NCI-H128 (cell line): Measurements from ENCODE around the gene FOXD4.
"Not testable (repeated sequence)": the region's sequence is repeated elsewhere in the genome, so short reads cannot be mapped to it uniquely, and the experiment has no call there.

Experiments used
- DNase-seq: peaks from one replicate; lab custom pipeline; 2025; ENCODE audit not compliant: unreplicated experiment; lab: John Stamatoyannopoulos, UW

Gene FOXD4

DNA sequence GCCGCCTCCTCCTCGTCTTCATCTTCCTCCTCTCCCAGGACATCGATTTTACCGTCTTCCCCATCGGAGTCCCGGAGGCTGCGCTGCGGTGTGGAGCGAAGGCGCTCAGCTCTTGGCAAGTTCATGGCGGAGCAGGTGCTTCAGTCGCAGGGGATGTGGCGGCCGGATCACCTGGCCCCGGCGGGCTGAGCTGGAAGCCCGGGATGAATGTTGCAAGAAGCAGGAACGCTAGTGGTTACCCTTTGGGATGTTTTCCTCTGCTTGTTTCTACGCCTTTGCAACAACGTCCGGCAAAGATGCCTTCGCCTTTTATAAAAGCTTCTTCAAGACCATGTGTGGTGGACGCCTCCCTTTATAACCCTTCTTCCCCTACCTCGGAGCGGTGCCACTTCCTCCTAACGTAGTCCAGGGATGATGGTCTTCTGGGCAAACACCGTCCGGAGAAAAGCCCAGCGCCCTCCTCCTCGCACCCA, at the start of gene FOXD4:
TSS of gene FOXD4 (minus strand) at position 423 of the 473 bp plus-strand sequence. CDS start at position 125, 298 bp downstream.
- DNase-seq: not testable (repeated sequence)

DNA sequence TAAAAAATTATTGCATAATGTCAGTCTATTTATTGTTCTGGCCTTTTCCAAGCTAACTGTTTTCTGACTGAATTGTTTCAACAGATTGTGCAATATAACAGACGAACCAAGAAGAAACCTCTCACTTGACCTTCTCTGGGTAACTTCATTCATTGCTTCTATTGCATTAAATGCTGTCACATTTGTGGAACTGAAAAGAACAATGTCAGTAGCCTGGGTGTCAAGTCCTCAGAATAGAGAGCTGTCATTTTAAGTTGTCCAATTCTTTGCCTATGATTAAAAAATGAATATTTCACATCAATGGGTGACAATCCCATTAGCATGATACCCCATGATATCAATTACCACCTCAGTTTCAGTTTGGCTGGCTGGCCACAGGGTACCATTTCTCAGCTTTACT, 41.7 kb upstream of the FOXD4 start:
- DNase-seq: not testable (repeated sequence)

DNA sequence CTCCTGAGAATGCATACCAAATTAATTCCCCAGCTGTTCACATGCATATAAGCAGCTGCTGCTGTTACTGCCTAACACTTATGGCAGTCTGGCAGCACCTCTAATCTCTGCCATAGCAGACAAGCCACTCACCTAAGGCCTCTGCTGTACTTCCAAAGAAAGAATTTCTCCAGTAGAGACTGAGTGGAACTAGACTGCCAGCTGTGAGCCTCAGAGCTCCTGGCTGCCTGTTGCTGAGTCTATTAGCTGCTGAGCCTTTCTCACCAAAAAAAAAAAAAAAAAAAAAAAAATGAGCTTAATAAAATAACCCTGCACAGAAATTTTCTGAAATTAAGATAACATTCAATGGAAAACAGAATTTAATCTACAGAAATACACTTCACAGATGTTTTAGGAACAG, 33.0 kb upstream of the FOXD4 start:
- DNase-seq: not testable (repeated sequence)

DNA sequence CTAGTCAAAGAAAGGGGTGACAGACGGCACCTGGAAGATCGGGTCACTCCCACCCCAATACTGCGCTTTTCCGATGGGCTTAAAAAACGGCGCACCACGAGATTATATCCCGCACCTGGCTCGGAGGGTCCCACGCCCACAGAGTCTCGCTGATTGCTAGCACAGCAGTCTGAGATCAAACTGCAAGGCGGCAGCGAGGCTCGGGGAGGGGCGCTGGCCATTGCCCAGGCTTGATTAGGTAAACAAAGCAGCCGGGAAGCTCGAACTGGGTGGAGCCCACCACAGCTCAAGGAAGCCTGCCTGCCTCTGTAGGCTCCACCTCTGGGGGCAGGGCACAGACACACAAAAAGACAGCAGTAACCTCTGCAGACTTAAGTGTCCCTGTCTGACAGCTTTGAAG, 21.7 kb upstream of the FOXD4 start:
- DNase-seq: not testable (repeated sequence)

DNA sequence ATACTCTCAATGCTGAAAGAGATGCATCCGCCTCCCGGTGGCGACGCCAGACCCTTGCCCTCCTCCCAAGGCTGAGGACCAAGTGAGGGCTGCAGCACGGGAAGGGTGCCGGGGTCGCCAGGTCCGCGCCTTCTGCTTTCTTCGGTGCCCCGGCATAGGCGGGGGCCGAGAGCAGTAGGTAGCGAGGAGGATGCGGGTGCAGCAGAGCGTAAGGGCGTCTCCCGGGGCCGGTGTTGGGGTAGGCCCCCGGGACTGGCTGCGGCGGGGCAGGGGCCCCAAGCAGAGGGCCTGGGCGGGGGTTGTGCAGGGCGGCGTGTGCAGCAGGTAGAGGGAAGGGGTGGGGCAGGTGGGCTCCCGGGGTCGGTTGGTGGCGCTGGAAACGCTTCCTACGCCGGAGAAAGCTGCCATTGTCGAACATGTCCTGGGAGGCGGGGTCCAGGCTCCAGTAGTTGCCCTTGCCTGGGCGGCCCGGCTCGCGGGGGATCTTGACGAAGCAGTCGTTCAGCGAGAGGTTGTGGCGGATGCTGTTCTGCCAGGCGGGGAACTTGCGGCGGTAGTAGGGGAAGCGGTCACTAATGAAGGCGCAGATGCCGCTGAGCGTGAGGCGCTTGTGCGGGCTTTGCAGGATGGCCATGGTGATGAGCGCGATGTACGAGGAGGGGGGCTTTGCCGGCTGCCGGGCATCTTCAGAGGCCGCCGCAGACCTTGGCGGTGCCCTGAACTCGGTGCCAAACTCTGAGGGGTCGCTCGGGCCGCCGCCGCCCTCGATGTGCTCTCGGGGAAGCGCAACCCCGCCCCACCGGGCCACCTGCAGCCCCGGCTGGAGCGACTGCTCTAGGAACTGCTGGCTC, 848 bp downstream of the FOXD4 start:
- DNase-seq: not testable (repeated sequence)

DNA sequence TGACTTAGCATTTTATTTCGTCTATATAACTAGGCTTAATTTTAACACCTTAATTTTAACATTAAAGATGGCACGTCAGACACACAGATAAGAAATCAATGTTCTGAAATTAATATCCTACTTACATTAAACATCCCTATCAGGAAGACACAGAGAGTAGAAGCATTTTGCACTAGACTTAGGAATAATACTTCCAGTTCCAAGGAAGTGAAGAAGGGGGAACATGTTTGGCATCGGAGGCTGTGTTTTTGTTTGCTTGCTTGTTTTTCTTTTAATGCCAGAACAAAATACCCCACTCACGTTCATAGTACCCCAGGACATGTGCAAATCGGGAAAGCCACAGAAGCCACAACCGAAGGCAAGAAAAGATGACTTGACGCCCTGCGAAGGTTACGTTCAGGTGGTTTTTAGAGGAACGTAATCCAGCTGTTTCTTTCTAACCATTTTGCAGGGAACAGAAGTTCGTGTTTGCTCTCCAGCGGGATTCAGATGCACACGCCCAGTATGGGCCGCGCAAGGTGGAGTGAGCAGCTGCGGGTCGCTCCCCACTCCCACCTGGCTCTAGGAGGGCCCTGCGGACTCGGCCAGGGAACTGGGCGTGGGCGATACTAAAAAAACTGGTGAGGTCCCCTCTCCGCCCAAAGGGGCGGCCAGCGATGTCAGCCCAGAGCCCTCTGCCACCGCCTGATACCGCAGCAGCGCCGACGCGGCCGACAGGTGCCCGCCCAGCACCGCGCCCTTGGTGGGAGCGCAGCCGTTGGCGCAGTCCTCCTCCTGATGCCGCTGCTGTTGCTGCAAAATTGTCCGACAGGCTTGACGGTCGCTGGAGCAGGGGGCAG, 1.8 kb downstream of the FOXD4 start:
- DNase-seq: not testable (repeated sequence)

DNA sequence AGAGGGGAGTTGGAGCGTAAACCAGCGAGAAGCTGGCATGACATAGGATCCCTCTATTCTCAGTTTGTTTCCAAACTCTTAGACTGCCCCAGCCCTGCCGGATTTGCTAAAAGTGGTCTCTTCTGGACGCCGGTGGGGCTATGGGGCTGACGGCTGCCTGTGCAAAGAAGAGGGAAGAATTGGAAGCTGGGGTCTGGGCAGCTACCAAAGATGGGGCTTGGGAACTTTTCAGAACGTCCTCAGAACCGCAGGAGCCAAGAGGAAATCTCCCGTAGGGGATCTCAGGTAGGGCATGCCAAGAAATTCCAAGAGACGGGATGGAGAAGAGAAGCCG, 3.1 kb downstream of the FOXD4 start:
- DNase-seq: not testable (repeated sequence)

DNA sequence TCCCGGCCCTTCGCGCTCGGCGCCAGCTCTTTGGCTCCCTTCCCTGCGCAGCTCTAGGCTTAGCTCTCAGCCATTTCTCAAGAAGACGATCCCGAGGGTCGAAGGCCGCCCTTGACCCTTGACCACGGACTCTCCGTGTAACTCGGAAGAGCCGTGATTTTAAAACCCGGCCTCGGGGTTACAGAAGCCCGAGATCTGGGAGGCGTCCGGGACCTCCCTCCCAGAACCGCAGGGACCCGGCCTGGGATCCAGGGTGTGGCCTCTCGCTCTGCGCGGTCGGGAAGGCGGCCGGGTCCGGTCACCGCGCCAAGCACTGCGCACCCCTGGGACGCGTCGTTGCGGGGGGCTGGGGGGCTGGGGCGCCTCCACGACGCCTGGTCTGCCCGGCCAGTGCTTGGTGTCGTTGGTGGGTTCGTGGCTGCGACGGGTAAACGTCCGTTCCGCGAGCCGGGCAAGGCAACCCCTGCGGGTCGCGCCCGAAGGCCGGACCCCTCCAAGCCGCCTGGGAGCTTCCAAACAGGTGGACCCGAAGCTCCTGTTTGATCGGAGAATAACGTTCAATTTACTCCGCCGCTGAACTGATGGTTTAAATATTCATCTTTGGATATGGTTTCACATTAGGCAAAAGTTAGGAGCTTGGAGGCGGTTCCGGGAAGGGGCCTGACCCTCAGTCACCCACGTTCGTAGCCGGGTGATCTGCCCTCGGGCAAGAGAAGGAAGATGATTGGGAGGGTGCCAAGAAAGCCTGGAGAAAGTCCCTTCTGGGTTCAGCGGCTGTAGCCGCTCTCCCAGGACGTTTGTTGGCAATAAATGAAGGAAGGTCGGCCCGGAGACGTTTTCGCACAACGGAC, 3.7 kb downstream of the FOXD4 start:
- not testable (repeated sequence) for DNase-seq

DNA sequence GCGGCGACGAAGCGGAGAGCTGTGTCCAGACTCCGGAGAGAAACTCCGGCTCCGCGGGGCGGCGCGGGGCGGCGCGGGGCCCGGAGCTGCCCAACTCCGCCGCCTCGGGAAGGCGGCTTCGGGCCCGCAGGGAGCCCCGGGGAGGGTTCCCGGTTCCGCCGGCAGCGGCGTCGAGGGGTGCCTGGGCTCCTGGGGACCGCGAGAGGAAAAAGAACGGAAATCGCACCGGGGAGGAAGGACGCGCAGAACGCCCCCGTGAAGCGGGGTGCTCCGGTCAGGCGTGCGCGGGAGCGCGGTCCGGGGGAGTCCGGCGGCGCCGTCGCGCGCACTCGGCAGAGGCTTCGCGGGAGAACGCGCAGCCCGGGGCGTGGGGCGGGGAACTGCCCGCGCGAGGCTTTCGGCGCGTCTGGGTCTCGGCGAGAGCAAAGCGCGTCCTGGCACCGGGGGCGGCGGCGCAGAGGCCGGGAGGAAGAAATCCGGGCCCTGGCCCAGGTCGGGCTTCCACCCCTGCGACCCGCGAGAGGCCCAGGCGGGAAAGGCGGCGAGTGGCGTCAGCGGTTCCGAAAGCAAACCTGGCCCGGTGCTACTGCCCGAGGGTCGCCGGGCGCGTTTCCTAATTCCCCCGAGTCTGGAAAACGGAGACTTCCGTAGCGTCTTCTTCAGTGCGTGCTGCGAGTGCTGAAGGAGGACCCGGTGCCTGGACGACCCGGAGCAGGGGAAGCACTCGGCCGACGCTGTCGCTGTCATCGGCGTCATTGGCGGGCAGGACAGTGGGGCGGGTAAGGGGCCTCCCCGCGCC, 4.5 kb downstream of the FOXD4 start:
- not testable (repeated sequence) for DNase-seq

DNA sequence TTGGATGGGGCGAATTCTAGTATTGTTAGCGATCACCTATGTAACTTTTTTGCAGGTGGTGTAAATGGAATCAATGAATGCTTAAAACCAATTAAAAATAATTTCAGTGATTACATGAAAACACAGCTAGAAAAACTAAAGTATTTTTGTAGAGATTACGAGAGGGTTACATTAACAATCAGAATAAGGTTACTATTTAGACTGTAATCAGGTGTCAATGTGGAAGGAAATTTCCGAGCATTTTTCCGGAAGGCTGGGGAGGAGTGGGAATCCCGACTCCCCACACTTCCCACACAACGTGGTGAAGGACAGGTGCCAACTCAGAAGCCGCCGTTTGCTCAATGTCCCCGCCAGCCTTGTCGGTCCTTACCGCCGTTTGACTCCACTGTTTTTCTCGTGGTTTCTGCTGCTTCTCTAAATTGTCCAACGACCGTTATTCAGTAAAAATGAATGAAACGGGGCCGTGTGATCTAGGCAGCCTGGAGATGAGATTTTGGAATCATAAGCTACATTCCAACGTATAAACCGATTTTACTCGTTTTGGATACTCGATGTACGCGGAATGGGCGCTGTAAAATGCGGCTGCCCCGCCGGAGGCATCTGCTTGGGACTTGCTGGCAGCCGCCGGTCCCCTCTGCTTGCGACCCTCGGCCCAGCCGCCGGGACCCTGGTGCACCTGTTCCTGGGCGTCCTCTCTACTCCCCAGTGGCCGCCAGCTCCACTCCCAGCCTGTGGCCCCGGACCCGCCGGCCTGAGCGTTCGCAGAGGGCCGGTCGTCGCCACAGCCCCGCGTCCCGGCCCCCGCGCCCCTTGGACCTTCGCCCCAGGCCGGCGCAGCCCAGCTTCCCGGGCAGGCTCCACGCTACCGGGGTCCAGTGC, 5.4 kb downstream of the FOXD4 start:
- DNase-seq: not testable (repeated sequence)

DNA sequence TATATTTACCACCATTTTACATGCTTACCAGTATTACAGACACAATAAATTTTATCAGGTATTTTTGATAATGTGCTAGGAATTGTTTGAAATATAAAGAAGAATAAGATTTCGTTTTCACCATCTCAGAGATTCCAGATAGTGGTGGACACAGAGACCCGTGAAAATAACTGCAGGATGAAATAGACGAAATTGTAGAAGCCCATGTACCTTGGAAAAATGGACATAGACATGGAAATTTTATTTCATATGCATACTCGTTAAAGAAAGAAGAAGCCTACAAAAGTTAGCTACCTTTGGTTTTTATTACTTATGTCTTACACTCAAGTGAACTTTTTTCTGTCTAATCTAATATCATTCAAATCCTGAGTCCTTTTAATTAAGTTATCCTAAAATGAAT, 7.5 kb downstream of the FOXD4 start:
- not testable (repeated sequence) for DNase-seq

DNA sequence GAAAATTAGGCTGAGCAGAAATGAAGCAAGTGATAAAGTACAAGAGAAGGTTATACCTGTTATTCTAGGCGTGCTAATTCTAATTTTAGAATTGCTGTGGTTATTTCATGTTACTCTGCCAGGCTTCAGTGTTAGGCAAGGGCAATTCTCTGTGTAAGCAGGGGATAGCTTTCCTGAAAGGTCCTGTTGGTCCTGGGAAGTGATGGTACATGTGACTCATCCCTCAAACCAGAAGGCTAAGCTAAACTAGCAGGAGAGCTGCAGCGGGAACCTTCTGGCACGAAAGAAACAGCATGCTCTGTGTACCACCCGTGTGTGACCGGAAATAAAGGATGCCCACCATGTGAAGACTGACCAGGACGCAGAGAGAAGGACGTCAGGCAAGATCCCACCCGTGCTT, 8.7 kb downstream of the FOXD4 start:
- not testable (repeated sequence) for DNase-seq

DNA sequence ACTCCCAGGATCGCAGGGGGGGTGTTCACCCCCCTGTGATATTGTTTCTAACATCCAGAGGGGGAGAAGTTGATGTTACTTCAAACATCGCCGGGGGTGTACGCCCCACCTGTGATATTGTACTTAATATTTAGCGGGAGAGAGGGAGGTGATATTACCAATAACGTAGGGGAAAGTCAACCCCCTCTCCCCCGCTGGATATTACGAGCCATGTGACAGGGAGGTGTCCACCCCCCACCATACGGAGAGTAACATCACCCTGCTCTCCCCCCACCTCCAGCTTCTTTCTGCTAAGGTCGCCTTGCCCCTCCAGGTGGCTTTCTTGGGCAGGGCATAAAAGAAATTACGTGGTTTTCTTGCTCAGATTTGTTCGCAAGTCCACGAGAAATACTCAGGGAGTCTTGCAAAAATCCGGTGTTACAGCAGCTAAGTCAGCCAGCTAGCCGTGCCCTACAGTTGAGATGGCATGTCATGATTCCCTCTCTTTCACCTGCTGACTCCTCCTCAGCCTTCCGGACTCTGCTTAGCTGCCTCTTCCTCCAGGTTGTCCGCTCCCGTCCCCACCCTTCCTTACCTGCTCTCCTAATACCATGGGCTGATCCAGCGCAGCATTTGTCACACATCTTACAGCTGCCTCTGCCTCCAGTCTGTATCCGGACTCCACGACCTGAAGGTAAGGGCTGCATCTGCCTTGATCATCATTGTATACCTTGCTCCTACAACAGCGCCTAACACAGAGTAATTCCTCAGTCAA, 9.3 kb downstream of the FOXD4 start:
- not testable (repeated sequence) for DNase-seq

DNA sequence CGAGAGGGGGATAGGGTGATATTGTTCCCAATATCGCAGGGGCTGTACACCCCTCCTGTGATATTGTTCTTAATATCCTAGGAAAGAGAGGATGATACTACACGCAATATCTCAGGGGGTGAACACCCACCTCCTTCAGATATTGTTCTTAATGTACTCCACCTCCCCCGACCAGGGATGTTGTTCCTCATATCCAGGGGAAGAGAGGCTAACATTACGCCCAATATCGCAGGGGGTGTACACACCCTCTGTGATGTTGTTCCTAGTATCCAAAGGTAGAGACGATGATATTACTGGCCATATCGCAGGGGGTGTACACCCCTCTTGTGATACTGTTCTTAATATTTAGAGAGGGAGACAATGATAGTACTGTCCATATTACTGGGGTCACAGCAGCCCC, 12.2 kb downstream of the FOXD4 start:
- not testable (repeated sequence) for DNase-seq

DNA sequence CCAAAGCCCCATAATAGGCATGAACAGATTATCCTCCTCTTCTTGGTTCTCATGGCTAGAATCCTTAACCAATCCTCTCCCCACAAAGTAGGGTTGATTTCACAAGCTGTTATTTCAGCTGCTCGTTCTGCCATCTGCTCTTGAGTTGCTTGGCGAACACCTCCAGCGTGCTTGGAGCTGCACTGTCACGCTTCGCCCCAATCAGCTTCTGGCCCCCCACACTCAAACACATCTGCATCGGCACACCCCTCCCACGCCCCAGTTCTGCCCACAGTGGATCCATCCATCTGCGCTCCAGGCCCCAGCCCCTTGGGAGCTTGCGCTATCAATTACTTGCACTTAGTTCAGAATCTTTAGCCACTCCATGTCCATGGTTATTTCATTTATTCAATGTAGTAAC, 17.8 kb downstream of the FOXD4 start:
- DNase-seq: not testable (repeated sequence)

DNA sequence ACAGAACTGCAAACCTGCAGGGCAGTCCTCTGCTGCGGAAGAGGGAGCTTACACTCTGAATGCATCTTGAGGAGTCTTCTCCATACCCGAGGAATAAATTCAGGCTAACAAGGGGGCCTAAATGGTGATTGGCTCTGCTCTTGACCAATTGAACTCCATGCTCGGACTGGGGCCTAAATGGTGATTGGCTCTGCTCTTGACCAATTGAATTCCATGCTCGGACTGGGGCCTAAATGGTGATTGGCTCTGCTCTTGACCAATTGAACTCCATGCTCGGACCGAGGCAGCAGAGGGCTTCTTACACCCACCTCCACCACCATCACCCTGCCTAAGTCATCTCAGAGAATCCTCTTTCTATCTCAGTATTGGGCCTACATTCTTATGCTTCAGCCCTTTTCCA, 18.4 kb downstream of the FOXD4 start:
- DNase-seq: not testable (repeated sequence)

DNA sequence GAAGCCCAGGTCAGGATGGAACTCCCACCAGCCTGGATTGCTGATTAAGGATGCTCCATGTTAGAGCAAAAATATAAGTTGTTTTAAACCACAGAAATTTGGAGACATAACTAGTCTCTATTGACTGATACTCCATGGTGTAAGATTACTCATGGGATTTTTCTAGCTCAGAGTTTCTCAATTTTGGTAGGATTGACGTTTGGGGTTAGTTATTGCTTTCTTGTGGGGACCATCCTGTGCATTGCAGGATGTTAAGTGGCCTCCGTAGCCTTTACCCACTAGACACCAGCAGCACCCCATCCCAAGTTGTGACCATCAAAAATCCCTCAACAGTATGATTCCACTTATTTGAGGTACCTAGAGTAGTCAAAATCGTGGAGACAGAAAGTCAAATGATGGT, 19.4 kb downstream of the FOXD4 start:
- not testable (repeated sequence) for DNase-seq

DNA sequence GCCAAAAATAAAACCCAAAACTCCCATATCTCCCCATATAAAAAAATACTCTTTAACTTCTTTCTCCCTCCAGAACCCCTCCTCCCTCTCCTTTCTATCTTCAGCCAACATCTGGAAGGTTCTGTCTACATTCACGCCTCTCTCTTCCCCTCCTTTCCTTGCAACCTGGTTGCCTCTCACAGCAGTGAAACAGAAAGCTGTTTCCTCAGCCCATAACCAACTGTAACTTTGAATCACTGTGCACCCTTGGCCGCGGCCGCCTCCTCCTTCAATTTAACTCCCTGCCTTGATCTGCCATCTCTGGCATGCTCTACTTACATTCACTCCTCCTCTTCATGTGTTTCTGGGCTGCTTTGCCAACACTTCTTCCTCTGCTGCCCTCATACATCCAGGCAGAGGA, 23.2 kb downstream of the FOXD4 start:
- not testable (repeated sequence) for DNase-seq
